Measurements from ENCODE around the gene AKAP8L. TPM values are rescaled to one million over a fixed set of nuclear protein-coding genes. Genes with fewer than 3 reads are reported as not detected.

The AKAP8L gene, protein sequence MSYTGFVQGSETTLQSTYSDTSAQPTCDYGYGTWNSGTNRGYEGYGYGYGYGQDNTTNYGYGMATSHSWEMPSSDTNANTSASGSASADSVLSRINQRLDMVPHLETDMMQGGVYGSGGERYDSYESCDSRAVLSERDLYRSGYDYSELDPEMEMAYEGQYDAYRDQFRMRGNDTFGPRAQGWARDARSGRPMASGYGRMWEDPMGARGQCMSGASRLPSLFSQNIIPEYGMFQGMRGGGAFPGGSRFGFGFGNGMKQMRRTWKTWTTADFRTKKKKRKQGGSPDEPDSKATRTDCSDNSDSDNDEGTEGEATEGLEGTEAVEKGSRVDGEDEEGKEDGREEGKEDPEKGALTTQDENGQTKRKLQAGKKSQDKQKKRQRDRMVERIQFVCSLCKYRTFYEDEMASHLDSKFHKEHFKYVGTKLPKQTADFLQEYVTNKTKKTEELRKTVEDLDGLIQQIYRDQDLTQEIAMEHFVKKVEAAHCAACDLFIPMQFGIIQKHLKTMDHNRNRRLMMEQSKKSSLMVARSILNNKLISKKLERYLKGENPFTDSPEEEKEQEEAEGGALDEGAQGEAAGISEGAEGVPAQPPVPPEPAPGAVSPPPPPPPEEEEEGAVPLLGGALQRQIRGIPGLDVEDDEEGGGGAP
- total RNA-seq (2021; fragmentation: NEBNext Ultra II Directional; extraction: Animal tissue kit (Norgen Biotek cat#: 25700)), result 10 to 100 TPM; 49.4 to 54.4 (median 52.0) TPM
- long read RNA-seq, partial matches to known transcripts, result 1 of 2 reads
- long read RNA-seq, other reads (novel, unspliced or antisense), result 1 of 2 reads

DNA sequence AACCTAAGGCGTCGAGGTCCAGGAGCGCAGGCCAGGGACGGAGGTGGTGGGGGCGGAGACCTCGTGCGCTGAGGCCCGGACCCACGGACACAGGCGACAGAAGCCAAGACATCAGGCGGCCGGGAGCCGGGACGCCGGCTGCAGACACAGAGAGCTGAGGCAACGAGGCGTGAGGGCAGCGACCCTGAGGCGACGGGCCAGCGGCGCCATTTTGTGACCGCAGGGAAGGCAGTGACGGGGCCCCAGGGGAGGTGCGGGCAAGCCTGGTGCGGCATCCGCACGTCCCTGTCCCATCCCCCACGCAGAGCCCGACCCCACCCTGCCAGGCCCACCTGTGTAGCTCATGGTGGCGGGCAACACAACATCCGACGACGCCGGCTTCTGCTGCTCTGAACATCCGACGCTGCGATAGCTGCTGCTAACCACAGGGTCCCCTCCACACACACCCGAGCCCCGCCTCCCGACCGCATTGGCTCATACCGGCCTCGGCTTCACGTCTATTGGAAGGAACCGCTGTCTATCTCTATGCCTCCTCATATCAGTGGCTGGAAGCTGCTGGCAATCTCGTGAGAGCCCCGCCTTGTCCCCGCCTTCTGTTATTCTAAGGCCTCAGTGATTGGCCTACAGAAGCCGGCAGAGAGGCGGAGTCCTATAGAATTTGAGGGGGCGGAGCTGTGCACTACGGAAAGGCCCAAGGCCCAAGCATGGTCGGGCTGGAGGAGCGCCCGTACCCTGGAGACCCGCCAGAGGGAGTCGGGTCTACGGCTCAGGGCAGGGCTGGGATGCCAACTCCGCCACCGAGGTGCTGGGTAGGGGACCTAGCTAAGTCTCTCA, at the start of gene AKAP8L:
Gene AKAP8L, minus strand, starts transcription at position 410 of the 834 bp plus-strand sequence. Its CDS starts 65 bp downstream, at position 345.
- H3K27ac Mint-ChIP-seq, result peak within 1 kb of the TSS; percentile 99
- peak; percentile 100 for DNase-seq
- peaks cover 6% of the 10 kb centered on the region for H3K27me3 Mint-ChIP-seq (ENCODE audit: insufficient read depth)
- peak; percentile 79 for TF ChIP-seq CTCF (IDR thresholded peaks at IDR 0.05)
- H3K4me3 Mint-ChIP-seq, result peak within 1 kb of the TSS; percentile 98
- H3K4me1 Mint-ChIP-seq (ENCODE audit: low read depth), result peaks cover 36% of the 10 kb centered on the region
- H3K36me3 Mint-ChIP-seq (ENCODE audit: low read depth), result peaks cover 32% of the 10 kb centered on the region
- H3K9me3 Mint-ChIP-seq, result no peaks in the 10 kb centered on the region; the same call in 1 of the 2 replicates

GRCh38 chr19:15467734-15468214, 49.0 kb upstream of the AKAP8L start:
- H3K36me3 Mint-ChIP-seq (ENCODE audit: low read depth), result no peaks in the 10 kb centered on the region
- H3K27me3 Mint-ChIP-seq (ENCODE audit: insufficient read depth), result peaks cover 5% of the 10 kb centered on the region
- no peak for DNase-seq
- H3K4me1 Mint-ChIP-seq (ENCODE audit: low read depth), result peaks cover 15% of the 10 kb centered on the region
- no peak for TF ChIP-seq CTCF (IDR thresholded peaks at IDR 0.05)
- no peak overlapping the region; the same call in 1 of the 2 replicates for H3K4me3 Mint-ChIP-seq
- H3K27ac Mint-ChIP-seq, result no peak overlapping the region; the same call in 1 of the 2 replicates
- H3K9me3 Mint-ChIP-seq, result no peaks in the 10 kb centered on the region

DNA sequence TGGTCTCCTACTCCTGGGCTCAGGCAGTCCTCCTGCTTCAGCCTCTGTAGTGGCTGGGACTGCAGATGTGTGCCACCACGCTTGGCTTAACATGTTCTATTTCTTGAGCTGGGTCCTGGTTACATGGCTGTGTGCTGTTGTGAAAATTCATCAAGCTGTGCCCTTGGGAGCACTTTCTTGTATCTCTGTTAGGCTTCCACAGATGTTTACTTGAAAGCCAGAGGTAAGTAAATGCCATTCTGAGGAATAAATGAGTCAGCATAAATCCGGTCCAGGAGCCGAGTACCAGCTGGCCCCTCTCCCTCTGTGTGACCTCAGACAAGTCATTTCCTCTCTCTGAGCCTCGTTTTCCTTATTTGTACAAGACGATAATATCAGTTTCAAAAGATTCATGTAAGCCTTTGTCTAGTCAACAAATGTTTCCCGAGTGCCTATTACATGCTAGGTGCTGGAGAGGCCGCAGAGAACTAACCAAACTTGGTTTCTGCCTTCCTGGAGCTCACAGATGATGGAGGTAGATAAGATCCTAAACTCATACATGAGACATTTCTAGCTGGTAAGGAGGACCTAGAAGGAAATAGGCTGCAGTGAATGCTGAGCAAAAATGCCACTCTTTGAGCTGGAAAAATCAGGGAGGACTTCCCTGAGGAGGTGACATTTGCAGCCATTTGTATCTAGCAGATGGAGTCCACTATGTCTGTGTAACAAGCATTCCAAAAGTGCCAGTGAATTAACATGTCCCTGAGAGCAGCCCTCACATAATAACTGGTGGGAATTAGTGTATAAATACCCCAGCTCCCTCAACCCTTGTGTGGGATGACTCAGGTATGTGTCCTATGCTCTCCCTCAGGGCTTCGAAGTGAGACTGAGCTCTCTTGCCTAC, 48.3 kb upstream of the AKAP8L start:
- peak; percentile 55 for DNase-seq
- no peak for TF ChIP-seq CTCF (IDR thresholded peaks at IDR 0.05)
- no peaks in the 10 kb centered on the region for H3K36me3 Mint-ChIP-seq (ENCODE audit: low read depth)
- H3K4me3 Mint-ChIP-seq, result 0 out of 2 replicates have a peak overlapping the region, but pooled peaks have one; percentile 5
- H3K27ac Mint-ChIP-seq, result peak overlapping the region; percentile 59
- peaks cover 5% of the 10 kb centered on the region for H3K27me3 Mint-ChIP-seq (ENCODE audit: insufficient read depth)
- H3K9me3 Mint-ChIP-seq, result no peaks in the 10 kb centered on the region
- H3K4me1 Mint-ChIP-seq (ENCODE audit: low read depth), result peaks cover 15% of the 10 kb centered on the region

- Mint-ChIP-seq H3K4me1 (ENCODE audit: low read depth) (peaks cover 15% of the 10 kb centered on the region), H3K27ac (no peak within 1 kb of the TSS), H3K4me3 (no peak within 1 kb of the TSS), H3K36me3 (ENCODE audit: low read depth) (no peaks in the 10 kb centered on the region), H3K27me3 (ENCODE audit: insufficient read depth) (peaks cover 12% of the 10 kb centered on the region), H3K9me3 (no peaks in the 10 kb centered on the region)
- TF ChIP-seq CTCF (IDR thresholded peaks at IDR 0.05), result no peak
- DNase-seq, result no peak
Measured at GRCh38 chr19:15464394-15465385, 45.9 kb upstream of the AKAP8L start, which contains the start of gene RASAL3. TSS of gene RASAL3 (minus strand) at chr19:15464544. CDS start at chr19:15464358, 186 bp downstream.

Data from HFFc6 (cell line).